GM18870 (cell line): ENCODE results near the gene ARHGEF4.

Experiments
- ATAC-seq: cut with Tn5 transposase; IDR thresholded peaks from one replicate; pipeline ENCODE4 v1.9.1; 2021; ENCODE audit warnings: moderate library complexity; ENCODE audit not compliant: unreplicated experiment

ARHGEF4 gene

GRCh38 chr2:131006561-131006960, 169.8 kb downstream of the ARHGEF4 start:
- no peak for ATAC-seq

GRCh38 chr2:131008967-131009366, 172.3 kb downstream of the ARHGEF4 start:
- no peak for ATAC-seq

GRCh38 chr2:131009713-131010475, 173.2 kb downstream of the ARHGEF4 start:
- no peak for ATAC-seq

GRCh38 chr2:131010566-131010965, 173.9 kb downstream of the ARHGEF4 start:
- ATAC-seq, result no peak

- ATAC-seq, result no peak
These were observed 174.8 kb downstream of the ARHGEF4 start for GRCh38 chr2:131011486-131011885.

GRCh38 chr2:131014141-131014540, 177.4 kb downstream of the ARHGEF4 start:
- ATAC-seq, result no peak

GRCh38 chr2:131015764-131016163, 179.1 kb downstream of the ARHGEF4 start:
- no peak for ATAC-seq

GRCh38 chr2:131016826-131017741, 180.4 kb downstream of the ARHGEF4 start:
- no peak for ATAC-seq

GRCh38 chr2:131022731-131023130, 186.0 kb downstream of the ARHGEF4 start:
- ATAC-seq, result no peak

GRCh38 chr2:131023758-131024157, 187.0 kb downstream of the ARHGEF4 start:
- no peak for ATAC-seq

- ATAC-seq, result no peak
These were observed 190.2 kb downstream of the ARHGEF4 start for GRCh38 chr2:131026919-131027318.

- no peak for ATAC-seq
These were observed 191.1 kb downstream of the ARHGEF4 start for GRCh38 chr2:131027566-131028528.

GRCh38 chr2:131029812-131030211, 193.1 kb downstream of the ARHGEF4 start:
- no peak for ATAC-seq

- no peak for ATAC-seq
These were observed 193.8 kb downstream of the ARHGEF4 start for GRCh38 chr2:131030478-131030971.

- no peak for ATAC-seq
These were observed 194.7 kb downstream of the ARHGEF4 start for GRCh38 chr2:131031431-131031841.

GRCh38 chr2:131031875-131032274, 195.2 kb downstream of the ARHGEF4 start:
- no peak for ATAC-seq

GRCh38 chr2:131032393-131032836, 195.7 kb downstream of the ARHGEF4 start:
- ATAC-seq, result no peak

- ATAC-seq, result no peak
These were observed 197.0 kb downstream of the ARHGEF4 start for GRCh38 chr2:131033786-131034121.

GRCh38 chr2:131034122-131035051, 197.7 kb downstream of the ARHGEF4 start:
- ATAC-seq, result no peak
